ENCODE data around the gene FBH1.
"Not testable (repeated sequence)": the region's sequence is repeated elsewhere in the genome, so short reads cannot be mapped to it uniquely, and the experiment has no call there.

FBH1 gene

DNA sequence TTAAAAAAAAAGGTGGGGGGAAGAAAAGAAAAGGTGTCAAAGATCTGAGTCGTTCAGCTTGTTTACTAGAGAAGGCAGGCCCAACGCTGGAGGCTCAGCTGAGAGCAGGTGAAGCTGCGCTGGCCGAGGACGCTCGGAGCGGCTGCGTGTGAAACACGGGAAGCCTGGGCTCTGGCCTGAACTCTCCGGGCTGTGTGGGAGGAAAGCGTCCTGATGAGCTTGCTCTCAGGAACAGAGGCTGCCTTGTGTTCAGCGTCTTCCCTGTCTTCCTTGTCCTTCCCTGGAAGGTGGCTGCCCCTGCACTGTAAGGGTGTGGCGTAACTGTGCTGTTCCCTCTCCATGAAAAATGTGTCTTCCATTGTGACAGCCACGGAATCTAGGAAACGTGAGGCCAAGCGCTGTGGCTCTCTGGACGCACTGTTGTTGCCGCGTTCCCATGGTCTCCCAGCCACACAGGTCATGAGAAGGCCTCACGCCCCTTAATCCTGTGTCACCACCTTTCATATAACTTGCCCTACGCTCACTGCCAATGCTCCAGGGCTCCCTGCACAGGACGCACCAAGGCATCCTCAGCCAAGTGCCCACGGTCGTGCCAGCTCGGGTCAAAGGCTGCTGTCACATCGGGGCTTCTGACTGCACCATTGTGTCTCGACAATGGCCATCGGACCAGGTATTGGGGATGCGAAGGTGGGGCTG, 71.5 kb downstream of the FBH1 start:
- no peak for DNase-seq

DNA sequence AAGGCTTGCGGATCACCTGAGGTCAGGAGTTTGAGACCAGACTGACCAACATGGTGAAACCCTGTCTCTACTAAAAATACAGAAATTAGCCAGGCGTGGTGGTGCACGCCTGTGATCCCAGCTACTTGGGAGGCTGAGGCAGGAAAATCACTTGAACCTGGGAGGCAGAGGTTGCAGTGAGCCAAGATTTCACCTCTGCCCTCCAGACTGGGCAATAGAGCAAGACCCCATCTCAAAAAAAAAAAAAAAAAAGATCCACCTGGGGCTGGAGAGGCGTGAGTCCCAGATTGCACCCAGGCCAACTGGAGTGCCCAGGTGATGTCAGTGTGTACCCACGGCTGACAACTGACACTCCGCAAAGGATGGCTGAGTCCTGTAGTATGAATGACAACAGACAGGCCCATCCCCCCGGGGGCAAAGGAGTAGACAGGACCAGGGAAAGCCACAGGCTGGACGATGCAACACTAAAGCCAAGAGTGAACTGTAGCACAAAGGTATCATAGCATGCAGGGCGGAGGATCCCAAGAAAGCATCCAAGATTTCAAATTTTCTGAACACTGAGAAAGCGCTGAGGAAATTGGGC, 72.4 kb downstream of the FBH1 start:
- not testable (repeated sequence) for DNase-seq

- DNase-seq = no peak
Measured at GRCh38 chr10:5963071-5963470, 73.0 kb downstream of the FBH1 start.

DNA sequence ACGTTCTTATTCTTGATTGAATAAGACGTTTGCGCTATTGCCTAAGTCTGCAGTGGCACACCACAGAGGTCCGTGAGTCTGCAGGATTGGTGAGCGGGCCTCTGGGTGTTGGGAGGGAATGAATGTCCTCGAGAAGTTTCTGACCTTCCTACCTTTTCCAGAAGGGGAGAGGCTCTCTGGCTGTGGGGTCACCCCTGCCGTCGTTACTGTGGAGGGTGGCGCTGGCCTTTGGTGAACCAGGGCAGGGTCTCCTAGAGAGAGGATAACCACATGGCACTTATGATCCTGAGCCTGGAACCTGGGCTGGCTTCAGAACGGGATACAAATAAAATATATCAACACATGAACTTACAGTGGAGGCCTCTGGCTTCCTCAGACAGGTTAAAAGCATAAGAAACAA, 73.5 kb downstream of the FBH1 start:
- no peak for DNase-seq

DNA sequence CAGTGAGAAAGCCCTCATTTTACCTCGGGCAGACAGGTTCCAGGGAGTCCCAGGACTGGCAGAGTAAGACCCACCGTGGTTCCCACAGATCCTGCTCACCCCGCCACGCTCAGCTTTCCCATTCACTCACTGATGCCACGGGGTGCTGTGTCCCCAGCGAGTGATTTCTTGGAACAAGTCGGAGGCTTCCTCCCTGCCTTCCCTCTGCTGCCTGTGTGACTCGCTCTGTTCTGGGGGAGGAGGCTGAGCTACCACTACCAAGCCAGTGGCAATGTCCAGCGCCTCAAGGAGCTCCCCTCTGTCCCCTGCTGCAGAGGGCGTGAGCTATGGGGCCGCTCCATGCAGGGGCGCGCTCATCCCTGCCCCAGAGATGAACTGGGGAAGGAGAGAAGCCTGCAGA, 74.7 kb downstream of the FBH1 start:
- DNase-seq = no peak

GRCh38 chr10:5965266-5965665, 75.2 kb downstream of the FBH1 start:
- no peak for DNase-seq

DNA sequence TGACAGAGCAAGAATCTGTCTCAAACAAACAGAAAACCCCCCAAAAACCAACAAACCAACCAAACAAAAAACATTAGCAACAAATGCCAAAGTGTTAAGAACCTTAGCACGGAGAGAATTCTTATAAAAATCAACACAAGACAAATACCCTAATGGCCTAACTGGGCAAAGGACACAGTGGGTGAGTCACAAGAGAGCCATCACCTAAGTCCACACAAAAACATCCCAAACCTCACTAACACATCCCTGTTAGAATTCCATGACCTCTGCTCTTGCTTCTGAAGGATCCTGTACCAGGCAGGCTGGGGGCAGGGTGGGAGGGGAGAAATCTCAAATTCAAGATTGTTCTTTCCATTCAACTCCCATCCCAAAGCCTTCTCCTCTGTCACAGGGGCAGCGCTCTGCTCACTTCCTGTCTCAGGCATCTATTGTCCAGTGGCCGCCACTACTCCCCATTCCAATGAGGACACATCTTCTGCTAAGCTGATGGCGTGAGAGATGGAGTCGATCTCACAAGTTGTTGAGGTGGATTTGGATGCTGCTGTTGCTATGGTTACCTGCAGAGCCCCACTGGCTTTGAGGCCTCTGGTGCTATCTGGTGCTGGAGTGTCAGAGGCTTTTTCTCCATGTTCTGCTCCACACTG, 78.1 kb downstream of the FBH1 start:
- no peak for DNase-seq

DNA sequence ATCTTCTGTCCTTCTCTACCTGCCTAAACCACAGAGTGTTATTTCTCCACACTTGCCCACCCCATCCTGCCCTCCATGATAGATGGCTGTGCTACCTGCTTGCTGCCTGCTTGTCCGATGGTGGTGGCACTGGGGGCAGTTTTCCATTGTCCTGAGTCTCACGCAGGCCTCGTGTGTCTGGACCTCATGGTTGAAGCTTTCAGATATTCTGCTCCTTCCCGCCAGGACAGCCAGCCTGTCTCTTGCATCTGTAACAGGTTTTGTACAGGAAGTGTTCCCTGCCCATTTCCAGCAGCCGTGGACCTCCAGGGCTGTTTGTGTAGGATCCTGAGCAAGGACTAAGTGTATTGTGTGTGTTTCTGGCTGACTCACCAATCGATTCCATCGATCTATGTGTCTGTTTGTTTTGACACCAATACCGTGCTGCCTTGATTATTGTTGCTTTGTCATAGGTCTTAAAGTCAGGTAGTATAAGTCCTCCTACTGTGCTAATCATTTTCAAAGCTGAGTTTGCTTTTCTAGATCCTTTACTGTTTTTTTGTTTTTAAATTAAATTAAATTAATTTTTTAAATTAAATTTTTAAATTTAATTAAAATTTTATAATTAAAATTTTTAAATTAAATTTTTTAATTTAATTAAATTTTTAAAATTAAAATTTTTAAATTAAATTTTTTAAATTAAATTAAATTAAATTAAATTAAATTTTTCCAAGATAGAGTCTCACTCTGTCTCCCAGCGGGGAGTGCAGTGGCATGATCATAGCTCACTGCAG, 78.8 kb downstream of the FBH1 start:
- DNase-seq = no peak

DNA sequence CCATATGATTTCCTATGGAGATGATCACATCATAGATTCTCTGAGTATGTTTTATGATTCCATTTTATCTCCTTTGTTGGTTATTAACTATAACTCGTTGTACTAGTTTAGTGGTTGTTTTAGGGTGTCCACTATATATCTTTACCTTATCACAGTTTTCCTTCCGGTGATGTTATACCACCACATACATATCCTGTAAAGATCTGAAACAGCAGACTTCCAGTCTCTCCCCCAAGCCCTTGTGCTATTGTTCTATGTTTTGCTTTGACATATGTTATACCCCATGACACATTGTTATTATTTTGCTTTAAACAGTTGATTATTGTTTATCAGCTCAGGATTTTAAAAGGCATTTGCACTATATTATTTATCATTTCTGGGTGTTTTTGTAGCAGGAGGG, 80.0 kb downstream of the FBH1 start:
- DNase-seq = no peak

DNA sequence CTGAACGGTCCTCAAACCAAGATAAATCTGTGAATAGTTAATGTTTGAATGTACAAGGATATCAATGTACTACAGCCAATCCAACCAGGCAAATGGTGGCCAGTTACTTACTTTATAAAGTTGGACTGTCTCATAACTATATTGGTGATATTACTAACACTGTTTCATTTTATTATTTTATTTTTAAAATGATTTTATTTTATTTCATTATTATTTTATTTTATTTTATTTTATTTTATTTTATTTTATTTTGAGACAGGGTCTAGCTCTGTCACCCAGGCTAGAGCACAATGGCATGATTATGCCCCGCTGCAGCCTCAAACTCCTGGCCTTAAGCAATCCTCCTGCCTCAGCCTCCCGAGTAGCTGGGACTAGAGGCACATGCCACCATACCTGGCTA, 80.5 kb downstream of the FBH1 start:
- no peak for DNase-seq

- DNase-seq = peak; percentile 28
Measured at GRCh38 chr10:5971315-5971832, 81.3 kb downstream of the FBH1 start.

DNA sequence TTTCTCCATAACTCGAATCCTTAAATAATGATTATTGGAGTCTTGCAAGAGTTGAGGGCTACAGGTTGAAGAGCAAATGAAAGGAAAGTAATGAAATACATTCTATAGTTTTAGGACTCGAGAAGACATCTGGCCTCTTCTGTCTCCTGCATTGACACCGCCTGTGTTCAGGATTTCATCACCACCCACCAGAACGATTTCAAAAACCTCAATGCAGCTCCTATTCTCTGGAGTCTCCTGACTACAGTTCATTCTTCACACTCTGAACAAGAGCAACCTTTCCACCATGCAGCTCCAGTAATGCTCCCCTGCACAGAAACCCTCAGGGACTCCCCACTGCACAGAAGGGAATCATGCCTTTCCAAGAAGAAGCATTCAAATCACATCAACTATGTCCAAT, 81.8 kb downstream of the FBH1 start:
- DNase-seq = no peak

GRCh38 chr10:5973069-5973468, 83.0 kb downstream of the FBH1 start:
- DNase-seq = no peak

GRCh38 chr10:5975641-5976473, 85.8 kb downstream of the FBH1 start:
- peak; percentile 35 for DNase-seq

- DNase-seq = peak; percentile 44
Measured at GRCh38 chr10:5976512-5977470, 86.7 kb downstream of the FBH1 start.

DNA sequence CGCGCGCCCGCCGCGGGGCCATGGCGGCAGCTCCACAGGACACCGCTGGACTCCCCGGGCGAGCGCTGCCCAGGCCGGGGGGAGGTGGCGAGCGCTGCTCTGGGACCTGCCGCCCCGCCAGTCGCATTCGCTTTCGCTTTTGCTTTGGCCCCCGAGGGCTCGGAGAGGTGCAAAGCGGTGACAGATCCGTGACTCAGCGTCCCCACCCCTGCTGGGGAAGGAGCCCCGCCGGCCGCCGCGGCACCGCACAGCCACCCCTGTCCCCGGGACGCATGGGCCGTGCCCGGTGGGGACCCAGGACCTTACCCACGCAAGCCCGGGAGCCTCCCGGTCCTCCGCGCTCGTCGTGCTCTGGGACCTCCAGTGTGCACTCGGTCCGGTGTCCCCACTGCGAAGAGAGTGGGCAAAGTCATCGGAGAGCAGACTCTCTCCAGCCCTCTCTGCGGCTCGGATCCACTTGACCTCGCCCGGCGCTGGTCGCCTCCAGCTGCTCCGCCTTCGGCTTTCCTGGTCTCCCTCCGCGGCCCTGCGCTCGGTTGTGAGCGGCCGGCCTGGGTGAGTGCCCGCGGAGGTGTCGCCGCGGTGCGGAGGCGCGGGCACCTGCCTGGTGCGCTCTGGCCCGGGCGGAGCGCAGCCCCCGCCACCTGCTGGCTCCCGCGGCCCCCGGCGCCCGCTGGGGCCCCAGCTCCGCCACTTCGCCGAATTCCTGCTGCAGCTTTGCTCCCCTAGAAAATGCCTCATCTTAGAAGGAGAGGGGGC, 87.6 kb downstream of the FBH1 start, which contains the start of gene IL15RA:
TSS of gene IL15RA (minus strand) at position 73 of the 759 bp plus-strand sequence. CDS start at position 22, 51 bp downstream.
- DNase-seq = peak; percentile 83

- DNase-seq = no peak
Measured at GRCh38 chr10:5978230-5978489, 88.1 kb downstream of the FBH1 start.

GRCh38 chr10:5981529-5981928, 91.5 kb downstream of the FBH1 start:
- no peak for DNase-seq

DNA sequence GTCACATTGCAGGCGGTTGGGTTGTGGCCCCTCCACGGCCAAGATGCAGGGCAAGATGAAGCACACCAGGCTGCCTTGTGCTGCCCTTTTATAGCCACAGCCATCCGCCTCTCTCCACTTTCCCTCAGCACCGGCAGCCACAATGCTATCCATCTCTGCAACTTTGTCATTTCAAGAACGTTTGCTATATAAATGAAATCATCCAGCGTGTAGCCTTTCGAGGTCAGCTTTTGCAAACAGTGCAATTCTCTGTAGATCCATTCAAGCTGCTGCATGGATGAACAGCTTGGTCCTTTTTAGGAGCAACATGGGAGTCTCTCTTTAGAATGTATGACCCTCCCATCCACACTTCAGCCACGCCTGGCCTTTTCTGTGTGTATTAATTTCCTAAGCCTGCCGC, 93.7 kb downstream of the FBH1 start:
- DNase-seq = no peak

DNA sequence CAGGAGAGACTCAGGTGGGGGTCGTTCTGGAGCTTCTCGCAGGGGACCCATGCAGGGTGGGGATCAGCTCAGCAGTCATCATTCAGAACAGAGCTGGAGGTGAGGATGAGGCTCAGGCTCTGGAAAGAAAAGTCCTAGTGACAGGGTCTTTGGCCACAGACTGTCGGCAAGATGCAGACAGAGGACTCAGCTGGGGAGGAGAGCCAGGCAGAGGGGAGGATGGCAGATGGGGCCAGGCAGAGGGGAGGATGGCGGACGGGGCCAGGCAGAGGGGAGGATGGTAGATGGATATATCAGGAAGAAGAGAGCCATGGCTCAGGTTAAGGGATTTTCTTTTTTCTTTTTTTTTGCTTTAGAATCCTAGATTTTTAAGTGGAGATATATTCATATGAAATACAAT, 95.0 kb downstream of the FBH1 start:
- DNase-seq = no peak

Data from activated T-cell treated with anti-CD3 and anti-CD28 coated beads, Interleukin-2, amount 50 U/mL, for 1 hour (primary cell).